Liver (tissue), 3 donors: Measurements from ENCODE around the gene PIGM.

Experiments used
- CTCF ChIP-seq: fragments of 150-350 bp; IDR thresholded peaks from 2 replicates; pipeline ENCODE4 v1.5.1; 2017; ENCODE audit warnings: improper control_type of control experiment, low read depth, low read length; ENCODE audit not compliant: missing input control
- EGR1 ChIP-seq, 2 donors: IDR thresholded peaks; 2 replicates each; pipeline ENCODE4 v1.6.1; 2016 to 2018; ENCODE audit warnings: antibody characterized with exemption in 2 of 2, low read depth in 2 of 2
- FOXA1 ChIP-seq: IDR thresholded peaks from 2 replicates; pipeline ENCODE4 v1.6.1; 2016; ENCODE audit warnings: antibody characterized with exemption
- GABPA ChIP-seq, 2 donors: IDR thresholded peaks in 1 of 2; conservative IDR thresholded peaks in 1 of 2; 2 replicates each; pipeline ENCODE4 v1.6.1; 2016; ENCODE audit warnings: antibody characterized with exemption in 2 of 2, mild to moderate bottlenecking in 1 of 2, moderate library complexity in 1 of 2
- JUND ChIP-seq, 2 donors: IDR thresholded peaks; 2 replicates each; pipeline ENCODE4 v1.6.1; 2016; ENCODE audit warnings: antibody characterized with exemption in 2 of 2
- RAD21 ChIP-seq, 2 donors: IDR thresholded peaks; 2 replicates each; pipeline ENCODE4 v1.6.1; 2016; ENCODE audit warnings: antibody characterized with exemption in 2 of 2, mild to moderate bottlenecking in 2 of 2
- REST ChIP-seq: IDR thresholded peaks from 2 replicates; pipeline ENCODE4 v1.6.1; 2016; ENCODE audit warnings: antibody characterized with exemption, mild to moderate bottlenecking
- SP1 ChIP-seq: IDR thresholded peaks from 2 replicates; pipeline ENCODE4 v1.6.1; 2018; ENCODE audit warnings: antibody characterized with exemption, mild to moderate bottlenecking
- TAF1 ChIP-seq: conservative IDR thresholded peaks from 2 replicates; pipeline ENCODE4 v1.6.1; 2016; ENCODE audit warnings: antibody characterized with exemption, mild to moderate bottlenecking
- YY1 ChIP-seq: IDR thresholded peaks from 2 replicates; pipeline ENCODE4 v1.6.1; 2016; ENCODE audit warnings: antibody characterized with exemption, mild to moderate bottlenecking
- ZBTB33 ChIP-seq: IDR thresholded peaks from 2 replicates; pipeline ENCODE4 v1.6.1; 2016; ENCODE audit warnings: antibody characterized with exemption
- TF ChIP-seq, protein P1 (sequence below): IDR thresholded peaks from 2 replicates; pipeline ENCODE4 v1.6.1; 2016; ENCODE audit warnings: antibody characterized with exemption
- donor health status: healthy.
- donor health status: healthy.

GRCh38 chr1:160043543-160043942, 11.8 kb upstream of the PIGM start:
- no peak for TF ChIP-seq CTCF
- no peak for TF ChIP-seq EGR1 (IDR thresholded peaks at IDR 0.05; ENCODE audit: low read depth in 2 of 2)
- no peak for TF ChIP-seq ZBTB33
- no peak for TF ChIP-seq TAF1
- TF ChIP-seq REST: no peak
- TF ChIP-seq YY1: no peak
- TF ChIP-seq RAD21 (IDR thresholded peaks at IDR 0.05): no peak
- TF ChIP-seq, protein P1, sequence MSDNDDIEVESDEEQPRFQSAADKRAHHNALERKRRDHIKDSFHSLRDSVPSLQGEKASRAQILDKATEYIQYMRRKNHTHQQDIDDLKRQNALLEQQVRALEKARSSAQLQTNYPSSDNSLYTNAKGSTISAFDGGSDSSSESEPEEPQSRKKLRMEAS: no peak
- no peak for TF ChIP-seq FOXA1
- TF ChIP-seq GABPA (IDR thresholded peaks at IDR 0.05 in 1 of 2, conservative IDR thresholded peaks at IDR 0.05 in 1 of 2): no peak
- no peak for TF ChIP-seq JUND (IDR thresholded peaks at IDR 0.05)
- no peak for TF ChIP-seq SP1
